GM06990 (cell line): Measurements from ENCODE around the gene ZFP57.

Experiments used
- DNase-seq: peaks from one replicate; pipeline ENCODE4 v3.0.0-alpha.2; 2011; ENCODE audit not compliant: insufficient read length; ENCODE audit errors: extremely low read depth
- H3K27me3 ChIP-seq: replicated peaks from 2 replicates; pipeline ENCODE4 v1.6.0; 2011; ENCODE audit warnings: low read length; ENCODE audit not compliant: control insufficient read depth, insufficient read depth
- H3K36me3 ChIP-seq: 2 replicates; pipeline ENCODE4 v1.5.1; 2011; ENCODE audit warnings: low read length; ENCODE audit not compliant: control insufficient read depth, insufficient read depth
- H3K4me3 ChIP-seq: replicated peaks from 2 replicates; pipeline ENCODE4 v1.5.1; 2011; ENCODE audit warnings: low read depth, mild to moderate bottlenecking, control low read depth, low read length
- CTCF ChIP-seq: IDR thresholded peaks from 2 replicates; pipeline ENCODE4 v1.5.1; 2011; ENCODE audit warnings: low read length, control low read depth, mild to moderate bottlenecking, inconsistent platforms; ENCODE audit not compliant: insufficient read depth, poor library complexity, severe bottlenecking

Gene ZFP57

GRCh38 chr6:29628419-29629281 is 52.3 kb downstream of the ZFP57 start:
- Histone ChIP-seq H3K36me3 (no peaks in the 10 kb centered on the region), H3K27me3 (no peaks in the 10 kb centered on the region; the same call in none of the 2 replicates), H3K4me3 (peak overlapping the region; percentile 56)
- no peak for DNase-seq
- peak; percentile 86 for TF ChIP-seq CTCF

GRCh38 chr6:29627755-29628418 is 53.1 kb downstream of the ZFP57 start:
- no peak for DNase-seq
- H3K4me3 ChIP-seq = peak overlapping the region; percentile 56
- H3K27me3 ChIP-seq = no peaks in the 10 kb centered on the region; the same call in none of the 2 replicates
- TF ChIP-seq CTCF = no peak
- H3K36me3 ChIP-seq = no peaks in the 10 kb centered on the region

- TF ChIP-seq CTCF = no peak
- Histone ChIP-seq H3K36me3 (no peaks in the 10 kb centered on the region), H3K4me3 (no peak overlapping the region; the same call in 1 of the 2 replicates), H3K27me3 (no peaks in the 10 kb centered on the region; the same call in none of the 2 replicates)
- DNase-seq = no peak
These were observed 53.8 kb downstream of the ZFP57 start for GRCh38 chr6:29626948-29627754.

GRCh38 chr6:29625337-29625930 is 55.5 kb downstream of the ZFP57 start:
- Histone ChIP-seq H3K4me3 (no peak overlapping the region), H3K36me3 (no peaks in the 10 kb centered on the region), H3K27me3 (no peaks in the 10 kb centered on the region; the same call in none of the 2 replicates)
- TF ChIP-seq CTCF = no peak
- no peak for DNase-seq

GRCh38 chr6:29624520-29624961 is 56.4 kb downstream of the ZFP57 start:
- no peak for TF ChIP-seq CTCF
- Histone ChIP-seq H3K4me3 (no peak overlapping the region), H3K27me3 (no peaks in the 10 kb centered on the region; the same call in 1 of the 2 replicates), H3K36me3 (no peaks in the 10 kb centered on the region)
- no peak for DNase-seq
